Right atrium auricular region (tissue), 2 donors: ENCODE data around the gene ADM5. TPM values are rescaled to one million over a fixed set of nuclear protein-coding genes. Genes with fewer than 3 reads are reported as not detected.
A peak's percentile ranks its signal among the peaks of the same experiment; 100 is the strongest.

Experiments used
- DNase-seq: peaks from one replicate; pipeline ENCODE4 v3.0.0-alpha.2; 2019; ENCODE audit warnings: low spot score
- H3K27ac ChIP-seq, 2 donors: fragments of 200-600 bp; sonication (generic); 1 replicate in 1 of 2; 2 replicates in 1 of 2; pipeline ENCODE4 v1.5.1; 2016 to 2019
- H3K27me3 ChIP-seq, 2 donors: fragments of 200-600 bp; sonication (generic); one replicate each; pipeline versions ENCODE4 v1.5.1 to v1.6.0; 2017 to 2019
- H3K36me3 ChIP-seq: fragments of 200-600 bp; sonication (generic); one replicate; pipeline ENCODE4 v1.5.1; 2016
- H3K4me1 ChIP-seq, 2 donors: fragments of 200-600 bp; sonication (generic); one replicate each; pipeline versions ENCODE4 v1.5.1 to v1.6.0; 2017 to 2019
- H3K4me3 ChIP-seq, 2 donors: fragments of 200-600 bp; sonication (generic); 1 replicate in 1 of 2; 2 replicates in 1 of 2; pipeline ENCODE4 v1.5.1; 2017 to 2019; ENCODE audit warnings: mild to moderate bottlenecking in 1 of 2, moderate library complexity in 1 of 2
- H3K9me3 ChIP-seq, 2 donors: fragments of 200-600 bp; sonication (generic); one replicate each; pipeline ENCODE4 v1.5.1; 2019
- CTCF ChIP-seq, 2 donors: fragments of 200-600 bp; sonication (generic); IDR thresholded peaks; one replicate each; pipeline ENCODE4 v1.5.1; 2019; ENCODE audit warnings: antibody characterized with exemption in 2 of 2
- total RNA-seq, 2 donors: library from RNA; depleted of rRNA; stranded (reverse); fragments of >200 nt; gene quantifications; one replicate each; pipeline ENCODE4 v1.1.0, GENCODE V29; 2016

The ADM5 gene
- total RNA-seq, 2 donors from 2014 or later: 0.43 TPM; not detected in 1

GRCh38 chr19:49684983-49685553 lies 4.3 kb upstream of the ADM5 start:
- Histone ChIP-seq H3K9me3 (no peaks in the 10 kb centered on the region), H3K27me3 (no peaks in the 10 kb centered on the region), H3K4me1 (peaks cover 0 to 66% of the 10 kb centered on the region in 2 donors), H3K36me3 (peaks cover 61% of the 10 kb centered on the region), H3K27ac (peak overlapping the region; percentile 33 to 43), H3K4me3 (no peak overlapping the region)
- no peak for DNase-seq
- peak in 1 of 2 donors; percentile 4 for TF ChIP-seq CTCF (IDR thresholded peaks at IDR 0.05)

DNA sequence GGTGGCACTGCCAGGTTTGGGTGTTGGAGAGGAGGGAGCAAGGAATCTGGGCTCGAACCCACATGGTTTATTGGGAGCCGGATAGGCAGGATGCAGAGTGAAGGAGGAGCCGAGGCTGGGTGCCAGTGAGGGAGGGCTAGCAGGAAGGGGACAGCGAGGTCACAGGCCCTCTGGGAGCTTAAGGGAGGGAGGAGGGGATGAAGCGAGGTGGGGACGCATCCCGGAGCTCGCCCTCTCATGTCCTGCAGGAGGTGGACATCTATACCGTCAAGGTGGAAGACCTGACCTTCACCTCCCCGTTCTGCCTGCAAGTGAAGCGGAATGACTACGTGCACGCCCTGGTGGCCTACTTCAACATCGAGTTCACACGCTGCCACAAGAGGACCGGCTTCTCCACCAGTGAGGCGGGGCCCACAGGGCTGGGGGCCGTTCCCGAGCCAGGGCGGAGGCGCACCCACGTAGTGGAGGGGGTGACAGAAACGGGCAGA lies 3.5 kb upstream of the ADM5 start:
- Histone ChIP-seq H3K9me3 (no peaks in the 10 kb centered on the region), H3K36me3 (peaks cover 60% of the 10 kb centered on the region), H3K4me1 (peaks cover 0 to 66% of the 10 kb centered on the region in 2 donors), H3K27ac (peak overlapping the region in 1 of 2 donors; percentile 0), H3K4me3 (no peak overlapping the region), H3K27me3 (no peaks in the 10 kb centered on the region)
- no peak for TF ChIP-seq CTCF (IDR thresholded peaks at IDR 0.05)
- DNase-seq: no peak

- H3K27me3 ChIP-seq: no peaks in the 10 kb centered on the region
- DNase-seq: no peak
- peak overlapping the region in 1 of 2 donors; percentile 0 for H3K27ac ChIP-seq
- H3K4me3 ChIP-seq: no peak overlapping the region
- H3K9me3 ChIP-seq: no peaks in the 10 kb centered on the region
- TF ChIP-seq CTCF (IDR thresholded peaks at IDR 0.05): no peak
- peaks cover 53% of the 10 kb centered on the region for H3K36me3 ChIP-seq
- H3K4me1 ChIP-seq: peaks cover 0 to 66% of the 10 kb centered on the region in 2 donors
These were observed 2.8 kb upstream of the ADM5 start for GRCh38 chr19:49686503-49687088.

DNA sequence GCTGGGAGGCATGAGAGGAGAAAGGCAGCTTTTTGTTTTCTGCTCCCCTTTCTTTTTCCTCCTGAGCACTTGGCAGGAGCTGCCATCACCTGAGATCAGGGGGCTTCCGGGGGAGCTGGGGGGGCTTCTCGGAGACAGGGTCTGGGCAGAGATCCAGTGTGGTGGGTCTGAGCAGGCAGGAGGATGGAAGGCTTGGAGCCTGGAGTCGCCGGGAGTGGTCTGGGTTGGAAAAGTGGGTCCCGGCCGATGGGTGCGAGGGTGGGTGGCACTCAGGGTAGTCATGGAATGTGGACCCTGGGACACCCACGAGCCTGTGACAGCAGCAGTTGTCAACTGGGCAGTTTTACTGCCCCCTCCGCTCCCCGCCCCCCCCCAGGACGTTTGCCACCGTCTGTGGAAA lies 2.2 kb upstream of the ADM5 start:
- no peaks in the 10 kb centered on the region for H3K9me3 ChIP-seq
- H3K36me3 ChIP-seq: peaks cover 47% of the 10 kb centered on the region
- no peak overlapping the region for H3K27ac ChIP-seq
- DNase-seq: no peak
- peaks cover 0 to 64% of the 10 kb centered on the region in 2 donors for H3K4me1 ChIP-seq
- H3K27me3 ChIP-seq: no peaks in the 10 kb centered on the region
- no peak overlapping the region for H3K4me3 ChIP-seq
- no peak for TF ChIP-seq CTCF (IDR thresholded peaks at IDR 0.05)

DNA sequence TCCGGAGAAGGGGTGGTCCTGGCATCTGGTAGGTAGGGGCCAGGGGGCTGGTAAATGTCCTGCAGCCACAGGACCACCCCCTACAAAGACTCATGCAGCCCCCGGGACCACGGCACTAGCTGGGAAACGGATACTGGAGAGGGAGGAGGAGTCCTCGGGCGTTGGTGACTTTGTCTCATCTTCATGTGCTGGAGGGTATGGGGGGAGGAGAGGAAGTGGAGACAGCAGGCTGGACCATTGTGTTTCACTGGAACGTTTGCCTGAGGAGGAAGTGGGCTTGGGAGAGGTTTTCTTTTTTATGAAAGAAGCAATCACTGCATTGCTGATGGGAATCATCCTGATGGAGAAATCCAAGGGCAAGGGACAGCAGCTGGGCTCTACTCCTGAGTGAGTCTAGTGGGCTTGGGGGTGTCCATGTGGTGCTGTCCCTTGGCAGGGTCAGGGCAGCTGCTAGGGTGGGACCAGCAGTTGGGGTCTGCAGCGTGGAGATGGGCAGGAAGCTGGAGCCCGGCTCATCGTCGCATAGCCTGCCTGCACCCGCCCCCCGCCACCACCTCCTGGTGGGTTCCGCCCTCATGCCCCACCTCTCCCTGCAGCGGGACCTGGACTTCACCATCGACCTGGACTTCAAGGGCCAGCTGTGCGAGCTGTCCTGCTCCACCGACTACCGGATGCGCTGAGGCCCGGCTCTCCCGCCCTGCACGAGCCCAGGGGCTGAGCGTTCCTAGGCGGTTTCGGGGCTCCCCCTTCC lies 1.7 kb upstream of the ADM5 start:
- Histone ChIP-seq H3K9me3 (no peaks in the 10 kb centered on the region), H3K27me3 (no peaks in the 10 kb centered on the region), H3K4me3 (peak overlapping the region in 1 of 2 donors; percentile 51), H3K27ac (no peak overlapping the region), H3K36me3 (peaks cover 41% of the 10 kb centered on the region), H3K4me1 (peaks cover 0 to 64% of the 10 kb centered on the region in 2 donors)
- TF ChIP-seq CTCF (IDR thresholded peaks at IDR 0.05): no peak
- no peak for DNase-seq
